Lower lobe of right lung (tissue), 2 donors: ENCODE measurements around the gene LMAN1L. TPM values are rescaled to one million over a fixed set of nuclear protein-coding genes. Genes with fewer than 3 reads are reported as not detected.

Experiments
- ATAC-seq, 2 donors: fragments of 200-7000 bp; cut with Tn5 transposase; one replicate each; pipeline ENCODE4 v1.9.1; 2020 to 2022; ENCODE audit warnings: mild to moderate bottlenecking in 2 of 2, moderate library complexity in 2 of 2
- DNase-seq: peaks from one replicate; pipeline ENCODE4 v3.0.0-alpha.2; 2020
- H3K27ac ChIP-seq: fragments of 200-600 bp; one replicate; pipeline ENCODE4 v1.8.0; 2022
- H3K27me3 ChIP-seq: fragments of 200-600 bp; one replicate; pipeline ENCODE4 v1.8.0; 2022; ENCODE audit warnings: low read depth
- H3K36me3 ChIP-seq: fragments of 200-600 bp; one replicate; pipeline ENCODE4 v1.8.0; 2022; ENCODE audit warnings: mild to moderate bottlenecking
- H3K4me1 ChIP-seq: fragments of 200-600 bp; one replicate; pipeline ENCODE4 v1.8.0; 2022
- H3K4me3 ChIP-seq: fragments of 200-600 bp; one replicate; pipeline ENCODE4 v1.8.0; 2022; ENCODE audit warnings: mild to moderate bottlenecking
- H3K9me3 ChIP-seq: fragments of 200-600 bp; one replicate; pipeline ENCODE4 v1.8.0; 2022
- CTCF ChIP-seq: fragments of 200-600 bp; IDR thresholded peaks from one replicate; pipeline ENCODE4 v1.8.0; 2022; ENCODE audit warnings: antibody characterized with exemption, mild to moderate bottlenecking
- intact Hi-C: fragments of 100-400 bp; cut with DNase I; formaldehyde crosslinking; loops from one replicate; pipeline ENCODE4 v1.11.0; 2022
- total RNA-seq: library from RNA; stranded (reverse); fragmentation: NEBNext Ultra II Directional; extraction: Animal tissue kit (Norgen Biotek cat#: 25700); gene quantifications from one replicate; pipeline ENCODE4 v1.2.1, GENCODE V29; 2021
- donor health status: DM: no; HTN: yes; CAD: no; lungs with severe emphysema.

The LMAN1L gene
- total RNA-seq, 1 donor from 2014 or later = not detected

DNA sequence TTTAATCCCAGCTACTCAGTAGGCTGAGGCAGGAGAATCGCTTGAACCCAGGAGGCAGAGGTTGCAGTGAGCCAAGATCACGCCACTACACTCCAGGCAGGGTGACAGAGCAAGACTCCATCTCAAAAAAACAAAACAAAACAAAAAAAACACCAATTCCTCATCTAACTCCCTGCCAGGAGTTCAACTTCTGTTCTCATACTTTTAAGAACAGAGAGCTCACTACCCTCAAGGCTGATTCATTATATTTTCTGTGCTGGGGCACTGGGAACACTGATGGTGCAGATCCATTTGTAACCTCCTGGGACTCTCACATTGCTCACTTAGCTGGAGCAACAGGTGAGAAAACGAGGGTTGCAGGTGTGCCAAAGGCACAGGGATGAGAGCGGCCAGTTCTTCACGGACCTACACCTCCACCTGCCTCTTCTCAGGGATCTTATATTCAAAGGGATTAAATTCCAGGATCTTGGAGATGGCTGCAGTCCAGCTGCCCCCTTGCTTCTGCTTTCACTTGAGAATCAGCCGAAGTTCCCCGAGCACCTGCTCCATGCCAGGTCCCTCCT, 43.1 kb upstream of the LMAN1L start:
- DNase-seq = no peak
- no peak for ATAC-seq
- H3K4me1 ChIP-seq = peaks cover 14% of the 10 kb centered on the region
- H3K27ac ChIP-seq = no peak overlapping the region
- no peak for TF ChIP-seq CTCF
- H3K9me3 ChIP-seq = no peaks in the 10 kb centered on the region
- H3K36me3 ChIP-seq = no peaks in the 10 kb centered on the region
- no peak overlapping the region for H3K4me3 ChIP-seq
- peaks cover 3% of the 10 kb centered on the region for H3K27me3 ChIP-seq
- intact Hi-C loops = loop anchor here (5.0 kb wide), 1 partner anchor 132 kb away; no protein-coding TSS in a partner anchor

GRCh38 chr15:74770211-74770903, 42.3 kb upstream of the LMAN1L start:
- DNase-seq = no peak
- H3K4me1 ChIP-seq = peaks cover 16% of the 10 kb centered on the region
- H3K36me3 ChIP-seq = no peaks in the 10 kb centered on the region
- no peaks in the 10 kb centered on the region for H3K9me3 ChIP-seq
- peaks cover 3% of the 10 kb centered on the region for H3K27me3 ChIP-seq
- no peak for ATAC-seq
- no peak overlapping the region for H3K4me3 ChIP-seq
- no peak overlapping the region for H3K27ac ChIP-seq
- intact Hi-C loops = no loop called here
- TF ChIP-seq CTCF = no peak

GRCh38 chr15:74773329-74773728, 39.3 kb upstream of the LMAN1L start:
- Histone ChIP-seq H3K9me3 (no peaks in the 10 kb centered on the region), H3K4me3 (no peak overlapping the region), H3K4me1 (peaks cover 42% of the 10 kb centered on the region), H3K27me3 (peaks cover 3% of the 10 kb centered on the region), H3K36me3 (no peaks in the 10 kb centered on the region), H3K27ac (no peak overlapping the region)
- DNase-seq (no peak), ATAC-seq (no peak)
- TF ChIP-seq CTCF = no peak
- intact Hi-C loops = no loop called here

DNA sequence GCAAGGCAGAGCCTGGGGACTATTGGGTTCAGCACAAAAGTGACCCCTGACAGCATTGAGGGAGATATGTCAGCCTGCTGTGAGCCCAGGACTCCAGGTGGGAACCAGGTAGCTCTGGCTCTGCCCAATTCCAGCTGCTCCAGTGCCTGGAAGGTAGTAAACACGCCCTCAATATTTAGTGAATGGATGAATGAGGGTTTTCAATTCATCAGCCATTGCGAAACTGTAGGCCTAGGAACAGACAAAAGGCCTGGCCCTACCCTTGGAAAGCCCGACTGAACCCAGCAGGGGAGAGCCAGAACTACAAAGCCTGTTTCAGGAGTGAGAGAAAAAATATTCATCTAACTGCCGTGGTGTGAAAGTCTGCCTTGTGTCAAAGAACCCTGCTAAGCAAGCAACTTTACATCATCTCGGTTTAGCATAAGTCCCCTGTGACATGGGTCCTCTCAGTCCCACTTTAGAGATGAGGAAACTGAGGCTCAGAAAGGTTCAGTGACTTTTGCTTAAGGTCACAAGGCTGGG, 38.8 kb upstream of the LMAN1L start:
- no peak overlapping the region for H3K27ac ChIP-seq
- H3K36me3 ChIP-seq = no peaks in the 10 kb centered on the region

GRCh38 chr15:74775132-74775562, 37.5 kb upstream of the LMAN1L start:
- H3K36me3 ChIP-seq = no peaks in the 10 kb centered on the region
- H3K9me3 ChIP-seq = no peaks in the 10 kb centered on the region
- intact Hi-C loops = no loop called here
- no peak overlapping the region for H3K27ac ChIP-seq
- H3K27me3 ChIP-seq = peaks cover 2% of the 10 kb centered on the region
- peaks cover 46% of the 10 kb centered on the region for H3K4me1 ChIP-seq
- H3K4me3 ChIP-seq = no peak overlapping the region
- TF ChIP-seq CTCF = no peak
- no peak for DNase-seq
- no peak for ATAC-seq

More for the DNA sequence above, 38.8 kb upstream of the LMAN1L start:
- Histone ChIP-seq H3K27me3 (peaks cover 3% of the 10 kb centered on the region), H3K4me1 (peaks cover 42% of the 10 kb centered on the region), H3K4me3 (no peak overlapping the region), H3K9me3 (no peaks in the 10 kb centered on the region)
- intact Hi-C loops = no loop called here
- DNase-seq (no peak), ATAC-seq (no peak)
- no peak for TF ChIP-seq CTCF
